Astrocyte (in vitro differentiated cells and primary cell): ENCODE measurements around the gene CPXM1. TPM values are rescaled to one million over a fixed set of nuclear protein-coding genes. Genes with fewer than 3 reads are reported as not detected.

Experiments
- DNase-seq: peaks from one replicate; pipeline ENCODE4 v3.0.0-alpha.2; 2010; ENCODE audit warnings: low read depth
- FAIRE-seq: peaks from 2 replicates; lab custom pipeline; 2011; peaks lifted over from hg19 to GRCh38; lab: Jason Lieb, UNC
- H2AFZ ChIP-seq: 2 replicates; pipeline ENCODE4 v1.6.0; 2012; ENCODE audit warnings: low read depth, low read length, inconsistent platforms
- H3K27ac ChIP-seq: 2 replicates; pipeline ENCODE4 v1.5.1; 2011; ENCODE audit warnings: low read depth, low read length, inconsistent platforms
- H3K27me3 ChIP-seq: 2 replicates; pipeline ENCODE4 v1.6.0; 2011; ENCODE audit warnings: low read length, inconsistent platforms; ENCODE audit not compliant: insufficient read depth
- H3K36me3 ChIP-seq: 2 replicates; pipeline ENCODE4 v1.5.1; 2011; ENCODE audit warnings: low read length, inconsistent platforms; ENCODE audit not compliant: insufficient read depth
- H3K4me1 ChIP-seq: 2 replicates; pipeline ENCODE4 v1.5.1; 2011; ENCODE audit warnings: low read length, inconsistent platforms; ENCODE audit not compliant: insufficient read depth
- H3K4me2 ChIP-seq: 2 replicates; pipeline ENCODE4 v1.6.0; 2012; ENCODE audit warnings: low read length, inconsistent platforms
- H3K4me3 ChIP-seq: 2 replicates; pipeline ENCODE4 v1.5.1; 2011; ENCODE audit warnings: low read depth, mild to moderate bottlenecking, low read length, inconsistent platforms; ENCODE audit not compliant: insufficient read depth
- H3K79me2 ChIP-seq: 2 replicates; pipeline ENCODE4 v1.6.0; 2012; ENCODE audit warnings: mild to moderate bottlenecking, low read length, inconsistent platforms; ENCODE audit not compliant: insufficient read depth
- H3K9ac ChIP-seq: 2 replicates; pipeline ENCODE4 v1.6.0; 2012; ENCODE audit warnings: mild to moderate bottlenecking, low read length, inconsistent platforms
- H3K9me3 ChIP-seq: 2 replicates; pipeline ENCODE4 v1.5.1; 2012; ENCODE audit warnings: low read depth, mild to moderate bottlenecking, low read length, inconsistent platforms; ENCODE audit not compliant: insufficient read depth
- H4K20me1 ChIP-seq: 2 replicates; pipeline ENCODE4 v1.6.0; 2012; ENCODE audit warnings: low read length, inconsistent platforms; ENCODE audit not compliant: insufficient read depth
- H3K27ac Mint-ChIP-seq: one replicate; pipeline ENCODE4 v1.8.0; 2021; ENCODE audit warnings: mild to moderate bottlenecking, mixed read lengths; ENCODE audit not compliant: unreplicated experiment
- H3K27me3 Mint-ChIP-seq: one replicate; pipeline ENCODE4 v1.8.0; 2021; ENCODE audit warnings: low read depth, mixed read lengths; ENCODE audit not compliant: unreplicated experiment
- H3K36me3 Mint-ChIP-seq: one replicate; pipeline ENCODE4 v1.8.0; 2021; ENCODE audit warnings: low read depth, mixed read lengths; ENCODE audit not compliant: unreplicated experiment
- H3K4me1 Mint-ChIP-seq: one replicate; pipeline ENCODE4 v1.8.0; 2021; ENCODE audit warnings: low read depth, mixed read lengths; ENCODE audit not compliant: unreplicated experiment
- H3K4me3 Mint-ChIP-seq: one replicate; pipeline ENCODE4 v1.8.0; 2021; ENCODE audit warnings: mild to moderate bottlenecking, moderate library complexity, mixed read lengths; ENCODE audit not compliant: unreplicated experiment
- H3K9me3 Mint-ChIP-seq: one replicate; pipeline ENCODE4 v1.8.0; 2021; ENCODE audit warnings: mild to moderate bottlenecking, mixed read lengths; ENCODE audit not compliant: unreplicated experiment
- EZH2 ChIP-seq: IDR thresholded peaks from 2 replicates; pipeline ENCODE4 v1.6.1; 2012; ENCODE audit warnings: mild to moderate bottlenecking, low read length, inconsistent platforms; ENCODE audit not compliant: insufficient read depth
- total RNA-seq: library from RNA; stranded (reverse); gene quantifications from 2 replicates; pipeline ENCODE4 v1.2.1, GENCODE V29; 2021
- TF ChIP-seq, protein P1 (sequence below): IDR thresholded peaks from 2 replicates; pipeline ENCODE4 v1.5.1; 2011; ENCODE audit warnings: low read depth, mild to moderate bottlenecking, inconsistent platforms, low read length, moderate library complexity; ENCODE audit not compliant: insufficient read depth

Gene CPXM1
- total RNA-seq, 1 donor from 2014 or later = 10.9 TPM

GRCh38 chr20:2814587-2815051 is 14.2 kb upstream of the CPXM1 start, which contains the start of gene C20orf141:
TSS of gene C20orf141 (plus strand) at chr20:2814987. CDS start at chr20:2815185, 198 bp downstream.
- H3K4me3 Mint-ChIP-seq = no peak within 1 kb of the TSS
- H3K36me3 ChIP-seq = no peaks in the 10 kb centered on the region
- H3K4me3 ChIP-seq = no peak within 1 kb of the TSS
- H4K20me1 ChIP-seq = no peaks in the 10 kb centered on the region
- peak; percentile 94 for DNase-seq
- peak within 1 kb of the TSS; percentile 70 for H3K4me2 ChIP-seq
- H3K27ac Mint-ChIP-seq = peak within 1 kb of the TSS; percentile 62
- H3K27me3 ChIP-seq = peaks cover 5% of the 10 kb centered on the region
- H3K9me3 ChIP-seq = peaks cover 7% of the 10 kb centered on the region
- peak; percentile 78 for FAIRE-seq
- peak within 1 kb of the TSS; percentile 50 for H3K9ac ChIP-seq
- peak within 1 kb of the TSS; percentile 19 for H3K27ac ChIP-seq
- peaks cover 28% of the 10 kb centered on the region for H3K27me3 Mint-ChIP-seq
- H2AFZ ChIP-seq = no peak within 1 kb of the TSS
- H3K4me1 ChIP-seq = peaks cover 20% of the 10 kb centered on the region
- H3K79me2 ChIP-seq = no peaks in the 10 kb centered on the region
- H3K9me3 Mint-ChIP-seq = peaks cover 20% of the 10 kb centered on the region
- TF ChIP-seq EZH2 = no peak
- H3K4me1 Mint-ChIP-seq = peaks cover 15% of the 10 kb centered on the region
- no peaks in the 10 kb centered on the region for H3K36me3 Mint-ChIP-seq

DNA sequence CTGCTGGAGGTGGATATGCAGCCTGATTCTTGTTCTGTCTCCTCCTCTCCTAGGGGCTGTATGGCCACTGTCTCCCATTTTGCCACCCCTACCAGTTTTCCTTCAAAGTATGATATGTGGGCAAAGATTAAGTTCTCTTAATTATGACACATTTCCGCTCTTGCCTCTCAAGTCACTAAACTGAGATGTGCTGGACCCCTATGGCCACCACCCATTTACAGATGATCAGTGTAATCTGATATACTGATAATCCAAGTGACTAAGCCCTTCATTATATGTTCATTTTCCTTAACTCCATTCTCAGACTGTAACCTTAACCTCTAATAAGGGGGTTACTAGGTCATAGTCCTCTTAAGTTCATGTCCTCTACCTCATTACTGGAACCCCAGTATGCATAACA is 13.6 kb upstream of the CPXM1 start:
- FAIRE-seq (no peak), DNase-seq (no peak)
- Mint-ChIP-seq H3K4me3 (no peak overlapping the region), H3K9me3 (peaks cover 20% of the 10 kb centered on the region), H3K27me3 (peaks cover 28% of the 10 kb centered on the region), H3K27ac (peak overlapping the region; percentile 62), H3K4me1 (peaks cover 15% of the 10 kb centered on the region), H3K36me3 (no peaks in the 10 kb centered on the region)
- H3K27ac ChIP-seq = no peak overlapping the region
- no peaks in the 10 kb centered on the region for H3K79me2 ChIP-seq
- TF ChIP-seq, protein P1, sequence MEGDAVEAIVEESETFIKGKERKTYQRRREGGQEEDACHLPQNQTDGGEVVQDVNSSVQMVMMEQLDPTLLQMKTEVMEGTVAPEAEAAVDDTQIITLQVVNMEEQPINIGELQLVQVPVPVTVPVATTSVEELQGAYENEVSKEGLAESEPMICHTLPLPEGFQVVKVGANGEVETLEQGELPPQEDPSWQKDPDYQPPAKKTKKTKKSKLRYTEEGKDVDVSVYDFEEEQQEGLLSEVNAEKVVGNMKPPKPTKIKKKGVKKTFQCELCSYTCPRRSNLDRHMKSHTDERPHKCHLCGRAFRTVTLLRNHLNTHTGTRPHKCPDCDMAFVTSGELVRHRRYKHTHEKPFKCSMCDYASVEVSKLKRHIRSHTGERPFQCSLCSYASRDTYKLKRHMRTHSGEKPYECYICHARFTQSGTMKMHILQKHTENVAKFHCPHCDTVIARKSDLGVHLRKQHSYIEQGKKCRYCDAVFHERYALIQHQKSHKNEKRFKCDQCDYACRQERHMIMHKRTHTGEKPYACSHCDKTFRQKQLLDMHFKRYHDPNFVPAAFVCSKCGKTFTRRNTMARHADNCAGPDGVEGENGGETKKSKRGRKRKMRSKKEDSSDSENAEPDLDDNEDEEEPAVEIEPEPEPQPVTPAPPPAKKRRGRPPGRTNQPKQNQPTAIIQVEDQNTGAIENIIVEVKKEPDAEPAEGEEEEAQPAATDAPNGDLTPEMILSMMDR = no peak
- TF ChIP-seq EZH2 = no peak
- H3K9ac ChIP-seq = no peak overlapping the region
- H3K27me3 ChIP-seq = peaks cover 5% of the 10 kb centered on the region
- no peaks in the 10 kb centered on the region for H3K36me3 ChIP-seq
- peaks cover 7% of the 10 kb centered on the region for H3K9me3 ChIP-seq
- H4K20me1 ChIP-seq = no peaks in the 10 kb centered on the region
- no peak overlapping the region for H2AFZ ChIP-seq
- H3K4me1 ChIP-seq = peaks cover 20% of the 10 kb centered on the region
- H3K4me2 ChIP-seq = peak overlapping the region; percentile 70
- H3K4me3 ChIP-seq = no peak overlapping the region

- no peak for DNase-seq
- Histone ChIP-seq H2AFZ (no peak overlapping the region), H3K4me3 (no peak overlapping the region), H3K9me3 (peaks cover 7% of the 10 kb centered on the region), H3K27ac (no peak overlapping the region), H3K27me3 (peaks cover 6% of the 10 kb centered on the region), H3K9ac (no peak overlapping the region), H3K4me2 (no peak overlapping the region), H3K79me2 (no peaks in the 10 kb centered on the region), H3K36me3 (no peaks in the 10 kb centered on the region), H4K20me1 (no peaks in the 10 kb centered on the region), H3K4me1 (peaks cover 20% of the 10 kb centered on the region)
- Mint-ChIP-seq H3K27me3 (peaks cover 27% of the 10 kb centered on the region), H3K4me1 (peaks cover 15% of the 10 kb centered on the region), H3K4me3 (no peak overlapping the region), H3K27ac (no peak overlapping the region), H3K36me3 (no peaks in the 10 kb centered on the region), H3K9me3 (peaks cover 16% of the 10 kb centered on the region)
- TF ChIP-seq EZH2 = no peak
- TF ChIP-seq, protein P1 = no peak
- no peak for FAIRE-seq
Observed at GRCh38 chr20:2812189-2812588, 11.8 kb upstream of the CPXM1 start.
